Fibroblast of pulmonary artery (primary cell): Measurements from ENCODE around the gene DHCR7.

Experiments used
- DNase-seq: peaks from one replicate; pipeline ENCODE4 v3.0.0-alpha.2; 2010; ENCODE audit warnings: low read depth
- H3K4me3 ChIP-seq: replicated peaks from 2 replicates; pipeline ENCODE4 v1.5.1; 2011; ENCODE audit warnings: low read depth, mild to moderate bottlenecking, control low read depth, low read length, moderate library complexity
- CTCF ChIP-seq: IDR thresholded peaks from 2 replicates; pipeline ENCODE4 v1.5.1; 2011; ENCODE audit warnings: mild to moderate bottlenecking, control low read depth, low read length, inconsistent platforms; ENCODE audit errors: missing control alignments

The DHCR7 gene

GRCh38 chr11:71406681-71407080 lies 41.5 kb downstream of the DHCR7 start:
- DNase-seq, result no peak
- H3K4me3 ChIP-seq, result no peak overlapping the region
- no peak for TF ChIP-seq CTCF

GRCh38 chr11:71404209-71404608 lies 44.0 kb downstream of the DHCR7 start:
- H3K4me3 ChIP-seq, result no peak overlapping the region
- DNase-seq, result no peak
- no peak for TF ChIP-seq CTCF

- DNase-seq, result no peak
- H3K4me3 ChIP-seq, result no peak overlapping the region
- TF ChIP-seq CTCF, result no peak
Measured at GRCh38 chr11:71402878-71403277, 45.3 kb downstream of the DHCR7 start.

GRCh38 chr11:71400216-71400615 lies 48.0 kb downstream of the DHCR7 start:
- DNase-seq, result no peak
- H3K4me3 ChIP-seq, result no peak overlapping the region
- TF ChIP-seq CTCF, result no peak

- TF ChIP-seq CTCF, result no peak
- DNase-seq, result no peak
- H3K4me3 ChIP-seq, result no peak overlapping the region
Measured at GRCh38 chr11:71399341-71399740, 48.9 kb downstream of the DHCR7 start.

- TF ChIP-seq CTCF, result no peak
- no peak overlapping the region for H3K4me3 ChIP-seq
- no peak for DNase-seq
Measured at GRCh38 chr11:71397961-71398360, 50.2 kb downstream of the DHCR7 start.

- DNase-seq, result no peak
- no peak for TF ChIP-seq CTCF
- H3K4me3 ChIP-seq, result no peak overlapping the region
Measured at GRCh38 chr11:71397331-71397860, 50.8 kb downstream of the DHCR7 start.
